DND-41 (cell line): ENCODE data around the gene RARG.

Source experiments
- CTCF ChIP-seq: IDR thresholded peaks from 2 replicates; pipeline ENCODE4 v1.5.1; 2012; ENCODE audit warnings: borderline replicate concordance, low read length, moderate library complexity, mild to moderate bottlenecking; ENCODE audit not compliant: poor library complexity, severe bottlenecking; ENCODE audit errors: extremely low read depth
- EZH2 ChIP-seq: IDR thresholded peaks from 3 replicates; pipeline ENCODE4 v1.6.1; 2012; ENCODE audit warnings: borderline replicate concordance, low read depth, mild to moderate bottlenecking, moderate library complexity, low read length, inconsistent platforms; ENCODE audit not compliant: severe bottlenecking

GRCh38 chr12:53182903-53183302 is 49.1 kb downstream of the RARG start:
- TF ChIP-seq CTCF, result no peak
- TF ChIP-seq EZH2, result no peak
